ENCODE measurements around the gene MON1A.
"Not testable (repeated sequence)": the region's sequence is repeated elsewhere in the genome, so short reads cannot be mapped to it uniquely, and the experiment has no call there.

MON1A gene

GRCh38 chr3:49940667-49941249, 11.1 kb upstream of the MON1A start:
- Histone ChIP-seq H3K9ac (ENCODE audit: low read length) (peak overlapping the region; percentile 83), H3K36me3 (ENCODE audit: low read length) (peaks cover 22% of the 10 kb centered on the region), H3K4me2 (ENCODE audit: low read depth, low read length, poor library complexity, severe bottlenecking) (peak overlapping the region; percentile 79), H3F3A (ENCODE audit: insufficient read depth) (peaks cover 40% of the 10 kb centered on the region), H3K9me3 (ENCODE audit: insufficient read depth, low read length) (peaks cover 4% of the 10 kb centered on the region; the same call in 1 of the 2 replicates), H3K27me3 (ENCODE audit: low read length) (no peaks in the 10 kb centered on the region), H3K79me2 (ENCODE audit: insufficient read depth, low read length) (peaks cover 55% of the 10 kb centered on the region), H4K20me1 (ENCODE audit: low read depth, low read length) (no peaks in the 10 kb centered on the region; the same call in 1 of the 2 replicates), H3K9me2 (replicated peaks; ENCODE audit: insufficient read depth, low read length) (no peaks in the 10 kb centered on the region), H3K4me3 (ENCODE audit: insufficient read depth, low read length, poor library complexity, severe bottlenecking) (peak overlapping the region; percentile 82), H2AFZ (ENCODE audit: low read depth, low read length, severe bottlenecking) (no peak overlapping the region), H3K27ac (ENCODE audit: low read depth, low read length) (peak overlapping the region; percentile 89)
- TF ChIP-seq EZH2phosphoT487 (conservative IDR thresholded peaks at IDR 0.05; ENCODE audit: low read length) (no peak), CTCF (IDR thresholded peaks at IDR 0.05; ENCODE audit: insufficient read depth, low read length, poor library complexity, severe bottlenecking) (no peak)

- H2AFZ ChIP-seq (ENCODE audit: low read depth, low read length, severe bottlenecking): peak within 1 kb of the TSS; percentile 55
- TF ChIP-seq CTCF (IDR thresholded peaks at IDR 0.05; ENCODE audit: insufficient read depth, low read length, poor library complexity, severe bottlenecking) (no peak), EZH2phosphoT487 (conservative IDR thresholded peaks at IDR 0.05; ENCODE audit: low read length) (no peak)
Observed at GRCh38 chr3:49939858-49940666, 10.5 kb upstream of the MON1A start, which contains the start of gene RBM6. Gene RBM6 (plus strand): TSS chr3:49940150. CDS start chr3:49962642, 22,492 bp downstream.

GRCh38 chr3:49937090-49937489, 7.5 kb upstream of the MON1A start:
- Histone ChIP-seq H3K36me3 (ENCODE audit: low read length) (no peaks in the 10 kb centered on the region), H3K4me2 (ENCODE audit: low read depth, low read length, poor library complexity, severe bottlenecking) (no peak overlapping the region), H3K79me2 (ENCODE audit: insufficient read depth, low read length) (peaks cover 19% of the 10 kb centered on the region), H3K4me3 (ENCODE audit: insufficient read depth, low read length, poor library complexity, severe bottlenecking) (no peak overlapping the region), H3K9me3 (ENCODE audit: insufficient read depth, low read length) (no peaks in the 10 kb centered on the region), H4K20me1 (ENCODE audit: low read depth, low read length) (no peaks in the 10 kb centered on the region), H3K9me2 (replicated peaks; ENCODE audit: insufficient read depth, low read length) (no peaks in the 10 kb centered on the region), H2AFZ (ENCODE audit: low read depth, low read length, severe bottlenecking) (peak overlapping the region; percentile 44), H3F3A (ENCODE audit: insufficient read depth) (peaks cover 19% of the 10 kb centered on the region), H3K9ac (ENCODE audit: low read length) (no peak overlapping the region), H3K27me3 (ENCODE audit: low read length) (no peaks in the 10 kb centered on the region), H3K27ac (ENCODE audit: low read depth, low read length) (no peak overlapping the region)
- TF ChIP-seq EZH2phosphoT487 (conservative IDR thresholded peaks at IDR 0.05; ENCODE audit: low read length): no peak
- TF ChIP-seq CTCF (IDR thresholded peaks at IDR 0.05; ENCODE audit: insufficient read depth, low read length, poor library complexity, severe bottlenecking): no peak

More at GRCh38 chr3:49939858-49940666, 10.5 kb upstream of the MON1A start, which contains the start of gene RBM6:
- no peaks in the 10 kb centered on the region for H3K9me3 ChIP-seq (ENCODE audit: insufficient read depth, low read length)
- H3F3A ChIP-seq (ENCODE audit: insufficient read depth): peaks cover 39% of the 10 kb centered on the region
- peak within 1 kb of the TSS; percentile 82 for H3K4me3 ChIP-seq (ENCODE audit: insufficient read depth, low read length, poor library complexity, severe bottlenecking)
- peak within 1 kb of the TSS; percentile 89 for H3K27ac ChIP-seq (ENCODE audit: low read depth, low read length)
- H3K27me3 ChIP-seq (ENCODE audit: low read length): no peaks in the 10 kb centered on the region
- no peaks in the 10 kb centered on the region for H3K9me2 ChIP-seq (replicated peaks; ENCODE audit: insufficient read depth, low read length)
- H3K36me3 ChIP-seq (ENCODE audit: low read length): peaks cover 19% of the 10 kb centered on the region
- no peaks in the 10 kb centered on the region; the same call in 1 of the 2 replicates for H4K20me1 ChIP-seq (ENCODE audit: low read depth, low read length)
- peak within 1 kb of the TSS; percentile 79 for H3K4me2 ChIP-seq (ENCODE audit: low read depth, low read length, poor library complexity, severe bottlenecking)
- H3K9ac ChIP-seq (ENCODE audit: low read length): peak within 1 kb of the TSS; percentile 83
- H3K79me2 ChIP-seq (ENCODE audit: insufficient read depth, low read length): peaks cover 48% of the 10 kb centered on the region

GRCh38 chr3:49932281-49932680, 2.7 kb upstream of the MON1A start:
- not testable (repeated sequence) for H3K27ac ChIP-seq (ENCODE audit: low read depth, low read length); H3K36me3 ChIP-seq (ENCODE audit: low read length); H3K9me3 ChIP-seq (ENCODE audit: insufficient read depth, low read length); H3K9me2 ChIP-seq (replicated peaks; ENCODE audit: insufficient read depth, low read length); H4K20me1 ChIP-seq (ENCODE audit: low read depth, low read length); H3K4me2 ChIP-seq (ENCODE audit: low read depth, low read length, poor library complexity, severe bottlenecking); H3K27me3 ChIP-seq (ENCODE audit: low read length); H2AFZ ChIP-seq (ENCODE audit: low read depth, low read length, severe bottlenecking); H3K79me2 ChIP-seq (ENCODE audit: insufficient read depth, low read length); H3K9ac ChIP-seq (ENCODE audit: low read length); H3F3A ChIP-seq (ENCODE audit: insufficient read depth); H3K4me3 ChIP-seq (ENCODE audit: insufficient read depth, low read length, poor library complexity, severe bottlenecking)

Data from SU-DHL-6 (cell line).